Measurements from ENCODE around the gene EGFL8. TPM values are rescaled to one million over a fixed set of nuclear protein-coding genes. Genes with fewer than 3 reads are reported as not detected.

Gene EGFL8
- total RNA-seq, result 0.26 and 1.7 TPM in 2 replicates

- TF ChIP-seq, protein P1, sequence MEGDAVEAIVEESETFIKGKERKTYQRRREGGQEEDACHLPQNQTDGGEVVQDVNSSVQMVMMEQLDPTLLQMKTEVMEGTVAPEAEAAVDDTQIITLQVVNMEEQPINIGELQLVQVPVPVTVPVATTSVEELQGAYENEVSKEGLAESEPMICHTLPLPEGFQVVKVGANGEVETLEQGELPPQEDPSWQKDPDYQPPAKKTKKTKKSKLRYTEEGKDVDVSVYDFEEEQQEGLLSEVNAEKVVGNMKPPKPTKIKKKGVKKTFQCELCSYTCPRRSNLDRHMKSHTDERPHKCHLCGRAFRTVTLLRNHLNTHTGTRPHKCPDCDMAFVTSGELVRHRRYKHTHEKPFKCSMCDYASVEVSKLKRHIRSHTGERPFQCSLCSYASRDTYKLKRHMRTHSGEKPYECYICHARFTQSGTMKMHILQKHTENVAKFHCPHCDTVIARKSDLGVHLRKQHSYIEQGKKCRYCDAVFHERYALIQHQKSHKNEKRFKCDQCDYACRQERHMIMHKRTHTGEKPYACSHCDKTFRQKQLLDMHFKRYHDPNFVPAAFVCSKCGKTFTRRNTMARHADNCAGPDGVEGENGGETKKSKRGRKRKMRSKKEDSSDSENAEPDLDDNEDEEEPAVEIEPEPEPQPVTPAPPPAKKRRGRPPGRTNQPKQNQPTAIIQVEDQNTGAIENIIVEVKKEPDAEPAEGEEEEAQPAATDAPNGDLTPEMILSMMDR (IDR thresholded peaks at IDR 0.05; ENCODE audit: insufficient read depth, low read length, severe bottlenecking), result no peak
- DNase-seq (ENCODE audit: low read depth), result no peak
Measured at GRCh38 chr6:32164295-32164694, at the start of gene EGFL8. EGFL8 (plus strand) TSS chr6:32164595; CDS start chr6:32166166, 1,571 bp downstream.

DNA sequence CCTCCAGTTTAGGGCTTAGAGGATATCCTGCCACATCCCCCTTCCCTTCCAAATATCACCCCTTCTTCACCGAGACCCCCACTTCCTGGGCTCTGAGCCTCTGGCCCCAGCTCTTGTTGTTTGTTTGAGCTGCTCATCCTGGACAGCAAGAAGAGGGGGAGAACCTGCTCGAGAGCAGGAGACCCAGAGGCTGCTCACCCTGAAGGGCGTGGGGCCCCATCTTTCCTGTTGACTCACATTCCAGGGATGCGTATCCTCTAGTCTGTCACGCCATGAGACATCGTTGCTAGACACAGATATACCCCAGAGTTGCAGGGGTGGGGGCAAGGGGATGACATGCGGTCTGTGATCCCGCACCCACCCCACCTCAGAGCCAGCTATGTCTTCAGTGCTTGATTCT is 49.6 kb upstream of the EGFL8 start:
- no peak overlapping the region for H3K4me3 ChIP-seq (ENCODE audit: low read depth, low read length)
- no peaks in the 10 kb centered on the region for H3K27me3 ChIP-seq (ENCODE audit: control insufficient read depth, insufficient read depth, low read length)
- FAIRE-seq (no peak), DNase-seq (ENCODE audit: low read depth) (no peak)
- TF ChIP-seq, protein P1 (IDR thresholded peaks at IDR 0.05; ENCODE audit: insufficient read depth, low read length, severe bottlenecking), result no peak
- H3K36me3 ChIP-seq (ENCODE audit: control insufficient read depth, insufficient read depth, low read length), result peaks cover 26% of the 10 kb centered on the region

More at GRCh38 chr6:32164295-32164694, at the start of gene EGFL8:
- H3K4me3 ChIP-seq (ENCODE audit: low read depth, low read length), result no peak within 1 kb of the TSS
- FAIRE-seq, result no peak
- peaks cover 7% of the 10 kb centered on the region for H3K36me3 ChIP-seq (ENCODE audit: control insufficient read depth, insufficient read depth, low read length)
- H3K27me3 ChIP-seq (ENCODE audit: control insufficient read depth, insufficient read depth, low read length), result no peaks in the 10 kb centered on the region

DNA sequence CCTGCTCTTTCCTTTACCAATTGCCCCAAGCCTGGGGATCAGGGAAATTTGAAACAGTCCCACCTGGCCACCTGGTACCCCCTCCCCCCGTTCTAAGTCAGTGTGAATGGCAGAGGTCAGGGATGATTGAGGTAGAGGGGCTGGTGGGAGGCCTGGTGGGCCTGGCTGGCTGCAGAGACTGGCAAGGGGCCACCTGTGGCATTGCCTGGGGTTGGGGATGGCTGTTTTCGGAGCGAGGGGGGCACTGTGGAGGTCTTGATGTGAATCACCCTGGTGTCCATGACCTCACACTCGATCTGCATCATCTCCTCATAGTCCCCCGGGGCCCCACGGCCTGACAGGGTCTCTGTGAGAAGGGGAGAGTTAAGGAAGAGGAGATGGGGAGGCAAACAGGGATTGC is 48.8 kb upstream of the EGFL8 start:
- TF ChIP-seq, protein P1 (IDR thresholded peaks at IDR 0.05; ENCODE audit: insufficient read depth, low read length, severe bottlenecking), result no peak
- DNase-seq (ENCODE audit: low read depth) (no peak), FAIRE-seq (no peak)
- Histone ChIP-seq H3K36me3 (ENCODE audit: control insufficient read depth, insufficient read depth, low read length) (peaks cover 28% of the 10 kb centered on the region), H3K27me3 (ENCODE audit: control insufficient read depth, insufficient read depth, low read length) (no peaks in the 10 kb centered on the region), H3K4me3 (ENCODE audit: low read depth, low read length) (no peak overlapping the region)

GRCh38 chr6:32116674-32117073 is 47.7 kb upstream of the EGFL8 start:
- no peak overlapping the region for H3K4me3 ChIP-seq (ENCODE audit: low read depth, low read length)
- no peak for FAIRE-seq
- H3K36me3 ChIP-seq (ENCODE audit: control insufficient read depth, insufficient read depth, low read length), result peaks cover 33% of the 10 kb centered on the region
- H3K27me3 ChIP-seq (ENCODE audit: control insufficient read depth, insufficient read depth, low read length), result no peaks in the 10 kb centered on the region
- TF ChIP-seq, protein P1 (IDR thresholded peaks at IDR 0.05; ENCODE audit: insufficient read depth, low read length, severe bottlenecking), result no peak
- no peak for DNase-seq (ENCODE audit: low read depth)

DNA sequence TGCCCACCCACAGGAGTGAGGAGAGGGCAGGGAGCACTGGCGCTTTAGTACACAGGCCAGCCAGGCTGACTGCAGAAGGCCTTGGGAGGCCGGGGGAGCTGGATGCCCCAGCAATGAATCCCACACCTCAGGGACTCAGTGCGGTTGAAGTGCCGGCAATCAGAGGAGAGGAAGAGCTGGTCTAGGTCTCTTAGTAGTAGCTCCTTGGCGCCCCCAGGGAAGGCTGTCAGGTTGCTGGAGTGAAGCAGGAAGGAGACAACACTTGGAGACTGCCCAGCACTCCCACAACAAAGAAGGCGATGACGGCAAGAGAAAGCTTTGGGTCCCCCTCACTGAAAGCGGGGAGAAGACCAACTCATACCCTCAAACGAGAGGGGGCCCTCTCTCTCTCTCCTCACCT is 46.9 kb upstream of the EGFL8 start:
- Histone ChIP-seq H3K4me3 (ENCODE audit: low read depth, low read length) (no peak overlapping the region), H3K27me3 (ENCODE audit: control insufficient read depth, insufficient read depth, low read length) (no peaks in the 10 kb centered on the region), H3K36me3 (ENCODE audit: control insufficient read depth, insufficient read depth, low read length) (peaks cover 37% of the 10 kb centered on the region)
- no peak for DNase-seq (ENCODE audit: low read depth)
- no peak for FAIRE-seq
- TF ChIP-seq, protein P1 (IDR thresholded peaks at IDR 0.05; ENCODE audit: insufficient read depth, low read length, severe bottlenecking), result no peak

Measured in bronchial epithelial cell (primary cell).